DOHH2 (cell line): ENCODE results near the gene TADA2B.

Experiments
- CTCF ChIP-seq: fragments of 200-600 bp; sonication (generic); IDR thresholded peaks from one replicate; pipeline ENCODE4 v1.5.1; 2014; ENCODE audit warnings: antibody characterized with exemption, mild to moderate bottlenecking, low read depth, low read length; ENCODE audit not compliant: poor library complexity, severe bottlenecking
- EZH2phosphoT487 ChIP-seq: fragments of 200-600 bp; sonication (generic); IDR thresholded peaks from 2 replicates; pipeline ENCODE4 v1.6.1; 2017; ENCODE audit warnings: borderline replicate concordance, mild to moderate bottlenecking, antibody characterized with exemption, low read length, moderate library complexity, mixed read lengths

- TF ChIP-seq CTCF (no peak), EZH2phosphoT487 (no peak)
Measured at GRCh38 chr4:7015383-7016035, 27.7 kb upstream of the TADA2B start.
